HFFc6 (cell line): ENCODE data around the gene PTPRN2. TPM values are rescaled to one million over a fixed set of nuclear protein-coding genes. Genes with fewer than 3 reads are reported as not detected.

ENCODE experiments used
- DNase-seq: peaks from one replicate; pipeline ENCODE4 v3.0.0-alpha.2; 2018
- H3K27ac Mint-ChIP-seq: 2 replicates; pipeline ENCODE4 v1.8.0; 2020; ENCODE audit warnings: mild to moderate bottlenecking, mixed read lengths
- H3K27me3 Mint-ChIP-seq: 2 replicates; pipeline ENCODE4 v1.8.0; 2021; ENCODE audit warnings: mild to moderate bottlenecking, moderate library complexity, mixed read lengths; ENCODE audit not compliant: insufficient read depth
- H3K36me3 Mint-ChIP-seq: 2 replicates; pipeline ENCODE4 v1.8.0; 2021; ENCODE audit warnings: low read depth, mixed read lengths
- H3K4me1 Mint-ChIP-seq: 2 replicates; pipeline ENCODE4 v1.8.0; 2020; ENCODE audit warnings: low read depth, mixed read lengths
- H3K4me3 Mint-ChIP-seq: 2 replicates; pipeline ENCODE4 v1.8.0; 2020; ENCODE audit warnings: mild to moderate bottlenecking, moderate library complexity, mixed read lengths
- H3K9me3 Mint-ChIP-seq: 2 replicates; pipeline ENCODE4 v1.8.0; 2020; ENCODE audit warnings: mild to moderate bottlenecking, mixed read lengths
- CTCF ChIP-seq: fragments of 200-600 bp; sonication (generic); IDR thresholded peaks from 2 replicates; pipeline ENCODE4 v1.5.0; 2021; ENCODE audit warnings: antibody characterized with exemption, mild to moderate bottlenecking
- total RNA-seq, 6 experiments: library from RNA; stranded (reverse); fragmentation: NEBNext Ultra II Directional; extraction: Animal tissue kit (Norgen Biotek cat#: 25700); gene quantifications; 2 replicates in 1 of 6; 3 replicates in 5 of 6; pipeline ENCODE4 v1.2.3, GENCODE V29; 2021

PTPRN2 gene
- total RNA-seq, 6 experiments from 2014 or later: 0.05 to 0.27 (median 0.23) TPM

DNA sequence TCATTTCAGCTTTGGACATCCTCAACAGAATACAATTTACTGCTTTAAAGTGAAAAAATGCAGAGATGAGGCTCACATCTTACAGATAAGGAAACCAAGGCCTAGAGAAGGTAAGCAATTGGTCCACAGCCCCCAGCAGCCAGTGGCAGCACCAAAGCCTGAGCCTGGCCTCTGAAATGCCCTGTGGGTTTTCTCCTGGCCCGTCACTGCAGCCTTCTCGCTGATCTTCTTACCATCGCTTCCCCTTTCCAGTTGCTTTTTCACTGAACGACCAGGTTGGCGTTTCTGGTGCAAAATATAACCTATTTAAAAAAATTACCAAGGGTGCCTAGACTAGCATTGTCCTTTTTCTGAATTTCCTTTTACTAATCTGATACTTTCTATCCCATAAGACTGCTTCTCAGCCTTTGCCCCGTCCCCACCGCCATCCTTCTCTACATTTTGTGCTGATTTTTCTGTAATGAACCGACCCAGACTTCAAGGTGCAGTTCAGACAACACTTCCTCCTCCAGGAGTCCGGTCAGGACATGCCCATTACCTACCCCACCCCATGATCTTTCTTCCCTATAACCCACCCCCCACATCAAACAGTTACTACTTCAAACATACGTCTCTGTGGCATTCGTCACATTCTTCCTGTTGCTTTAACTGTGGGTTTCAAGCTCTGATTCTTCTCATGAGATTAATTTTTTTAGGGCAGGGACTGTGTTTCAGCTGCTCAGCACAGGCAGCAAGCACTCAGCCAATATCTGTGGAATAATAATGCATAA, 961.5 kb downstream of the PTPRN2 start:
- H3K4me3 Mint-ChIP-seq: no peak overlapping the region
- H3K4me1 Mint-ChIP-seq: no peaks in the 10 kb centered on the region
- H3K27ac Mint-ChIP-seq: no peak overlapping the region
- no peaks in the 10 kb centered on the region; the same call in none of the 2 replicates for H3K27me3 Mint-ChIP-seq
- peaks cover 40% of the 10 kb centered on the region for H3K9me3 Mint-ChIP-seq
- no peak for DNase-seq
- TF ChIP-seq CTCF: no peak
- H3K36me3 Mint-ChIP-seq: no peaks in the 10 kb centered on the region

- TF ChIP-seq CTCF: no peak
- no peaks in the 10 kb centered on the region; the same call in none of the 2 replicates for H3K27me3 Mint-ChIP-seq
- peaks cover 38% of the 10 kb centered on the region for H3K9me3 Mint-ChIP-seq
- no peak overlapping the region for H3K4me3 Mint-ChIP-seq
- H3K36me3 Mint-ChIP-seq: no peaks in the 10 kb centered on the region
- H3K27ac Mint-ChIP-seq: no peak overlapping the region
- no peaks in the 10 kb centered on the region for H3K4me1 Mint-ChIP-seq
- DNase-seq: no peak
These were observed 964.1 kb downstream of the PTPRN2 start for GRCh38 chr7:157623556-157623955.

DNA sequence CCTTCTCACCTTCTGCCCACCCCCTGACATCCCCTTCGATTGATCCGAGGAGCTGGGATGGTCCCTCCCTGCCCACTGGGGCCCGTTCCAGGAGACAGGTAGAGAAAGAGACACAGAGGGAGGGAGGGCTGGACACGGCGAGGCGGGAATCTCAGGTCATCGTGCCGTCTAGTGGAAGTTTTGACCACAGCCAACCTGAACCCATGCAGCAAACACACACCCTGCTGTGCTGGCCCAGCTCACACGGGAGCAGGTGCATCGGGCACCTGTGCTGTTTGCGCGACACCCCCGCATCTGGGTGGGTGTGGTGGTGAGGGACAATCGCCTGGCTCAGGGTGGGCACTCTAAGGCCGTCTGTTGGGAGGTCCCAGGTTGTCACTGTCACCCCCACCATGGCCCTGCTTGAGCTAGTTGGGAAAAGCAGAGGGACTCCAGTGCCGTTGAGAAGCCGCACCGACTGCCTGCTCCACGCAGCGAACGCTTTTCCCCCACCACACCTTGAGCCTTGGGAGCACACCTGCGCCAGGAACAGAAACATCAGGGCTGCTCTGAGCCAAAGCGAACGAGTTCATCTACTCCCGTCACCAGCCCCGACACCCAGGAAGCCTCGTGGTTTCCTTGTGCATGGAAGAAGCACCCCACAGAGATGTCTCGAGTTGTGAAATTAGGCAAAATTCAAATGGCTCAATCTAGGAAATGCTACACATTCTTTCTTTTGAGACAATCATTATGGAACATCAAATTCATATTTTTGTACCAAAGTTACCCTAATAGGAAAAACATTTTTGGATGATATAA, 965.0 kb downstream of the PTPRN2 start:
- H3K27me3 Mint-ChIP-seq: peaks cover 2% of the 10 kb centered on the region
- H3K27ac Mint-ChIP-seq: no peak overlapping the region
- no peak for TF ChIP-seq CTCF
- H3K4me1 Mint-ChIP-seq: no peaks in the 10 kb centered on the region
- no peak overlapping the region for H3K4me3 Mint-ChIP-seq
- H3K36me3 Mint-ChIP-seq: peaks cover 3% of the 10 kb centered on the region; the same call in 1 of the 2 replicates
- peaks cover 38% of the 10 kb centered on the region for H3K9me3 Mint-ChIP-seq
- no peak for DNase-seq

- Mint-ChIP-seq H3K4me1 (no peaks in the 10 kb centered on the region), H3K9me3 (peaks cover 35% of the 10 kb centered on the region), H3K4me3 (no peak overlapping the region), H3K36me3 (peaks cover 5% of the 10 kb centered on the region; the same call in 1 of the 2 replicates), H3K27ac (no peak overlapping the region), H3K27me3 (peaks cover 2% of the 10 kb centered on the region)
- no peak for DNase-seq
- no peak for TF ChIP-seq CTCF
These were observed 965.6 kb downstream of the PTPRN2 start for GRCh38 chr7:157622000-157622399.

DNA sequence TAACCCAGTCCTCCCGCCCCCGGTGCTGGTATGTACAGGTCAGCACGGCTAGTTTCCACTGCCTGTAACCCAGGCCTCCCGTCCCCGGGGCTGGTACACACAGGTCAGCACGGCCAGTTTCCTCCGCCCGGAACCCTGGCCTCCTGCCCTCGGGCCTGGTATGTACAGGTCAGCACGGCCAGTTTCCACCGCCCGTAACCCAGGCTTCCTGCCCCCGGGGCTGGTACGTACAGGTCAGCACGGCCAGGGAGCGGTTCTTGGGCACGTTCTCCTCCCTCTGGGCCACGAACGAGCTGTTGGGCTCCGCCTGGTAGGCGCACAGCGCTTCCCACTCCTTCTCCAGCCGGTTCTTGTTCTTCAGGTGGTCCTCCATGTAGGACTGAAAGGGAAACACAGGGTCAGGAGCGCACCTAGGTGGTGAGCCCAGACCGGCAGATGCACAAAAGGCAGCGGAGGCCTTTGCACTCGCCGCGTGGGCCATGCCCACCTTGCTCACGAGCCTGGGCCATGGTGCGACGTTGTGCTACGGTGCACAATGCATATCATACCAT, 966.4 kb downstream of the PTPRN2 start:
- Mint-ChIP-seq H3K27ac (no peak overlapping the region), H3K9me3 (peaks cover 33% of the 10 kb centered on the region), H3K4me1 (no peaks in the 10 kb centered on the region), H3K4me3 (no peak overlapping the region), H3K36me3 (peaks cover 5% of the 10 kb centered on the region; the same call in 1 of the 2 replicates), H3K27me3 (peaks cover 2% of the 10 kb centered on the region)
- no peak for TF ChIP-seq CTCF
- no peak for DNase-seq
